ENCODE data around the gene AMMECR1L.

Gene AMMECR1L

GRCh38 chr2:127874378-127875269 is 11.1 kb downstream of the AMMECR1L start:
- peak overlapping the region; percentile 30 for H3K4me3 Mint-ChIP-seq
- H3K9me3 Mint-ChIP-seq (ENCODE audit: low read depth) = no peaks in the 10 kb centered on the region
- peak overlapping the region; percentile 69 for H3K27ac Mint-ChIP-seq
- H3K27me3 Mint-ChIP-seq = no peaks in the 10 kb centered on the region
- H3K36me3 Mint-ChIP-seq = peaks cover 1% of the 10 kb centered on the region
- H3K4me1 Mint-ChIP-seq (ENCODE audit: low read depth) = peaks cover 39% of the 10 kb centered on the region

DNA sequence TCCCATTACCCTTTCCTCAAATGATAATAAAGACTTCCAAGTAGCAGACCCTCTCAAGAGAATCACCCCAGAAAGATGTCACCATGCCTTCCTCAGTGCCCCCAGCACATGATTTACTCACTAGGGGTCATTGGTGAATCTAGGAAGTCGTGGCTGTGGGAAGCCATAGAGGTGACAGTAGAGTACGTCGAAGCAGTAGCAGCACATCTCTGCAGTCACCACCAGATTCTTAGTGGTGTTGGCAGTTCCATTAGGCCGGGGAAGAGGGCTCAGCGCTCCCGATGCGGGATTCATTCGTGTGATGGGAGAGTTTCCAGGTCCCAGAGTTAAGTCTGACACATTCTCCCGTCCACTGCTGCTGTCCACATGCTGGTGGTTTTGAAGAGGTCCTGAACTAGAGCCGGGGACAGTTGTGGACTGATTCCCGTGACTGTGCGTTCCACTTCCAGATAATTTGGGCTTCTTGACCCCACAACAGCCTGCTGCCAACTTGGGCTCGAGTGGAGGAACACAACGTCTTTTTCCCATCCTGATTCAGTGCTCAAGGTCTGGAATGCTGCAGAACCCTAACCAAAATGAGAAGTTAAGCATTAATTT is 12.0 kb downstream of the AMMECR1L start:
- no peak overlapping the region for H3K27ac Mint-ChIP-seq

GRCh38 chr2:127872354-127872753 is 13.4 kb downstream of the AMMECR1L start:
- no peak overlapping the region for H3K4me3 Mint-ChIP-seq
- H3K27ac Mint-ChIP-seq = no peak overlapping the region
- no peaks in the 10 kb centered on the region for H3K9me3 Mint-ChIP-seq (ENCODE audit: low read depth)
- no peaks in the 10 kb centered on the region for H3K36me3 Mint-ChIP-seq
- H3K4me1 Mint-ChIP-seq (ENCODE audit: low read depth) = peaks cover 25% of the 10 kb centered on the region
- no peaks in the 10 kb centered on the region for H3K27me3 Mint-ChIP-seq

More for the DNA sequence above, 12.0 kb downstream of the AMMECR1L start:
- Mint-ChIP-seq H3K4me3 (no peak overlapping the region), H3K27me3 (no peaks in the 10 kb centered on the region), H3K36me3 (no peaks in the 10 kb centered on the region), H3K9me3 (ENCODE audit: low read depth) (no peaks in the 10 kb centered on the region), H3K4me1 (ENCODE audit: low read depth) (peaks cover 33% of the 10 kb centered on the region)

DNA sequence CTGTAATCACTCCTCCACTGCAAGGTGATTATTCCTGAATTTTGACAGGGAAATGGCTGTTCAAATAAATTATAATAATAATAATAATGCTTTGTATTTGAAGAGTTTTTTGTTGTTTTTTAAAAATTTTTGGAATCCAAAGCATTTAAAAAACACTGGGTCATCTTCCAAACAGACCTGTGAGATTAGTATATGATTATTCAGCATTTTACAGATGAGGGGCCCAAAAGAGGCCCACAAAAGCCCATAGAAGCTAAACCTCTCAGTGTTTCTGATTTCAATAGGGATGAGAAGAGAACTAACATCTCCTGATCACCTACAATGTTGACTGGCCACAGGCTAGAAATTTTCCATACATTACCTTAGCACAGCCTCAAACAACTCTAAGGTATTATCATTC is 19.8 kb downstream of the AMMECR1L start:
- no peak overlapping the region for H3K4me3 Mint-ChIP-seq
- H3K36me3 Mint-ChIP-seq = no peaks in the 10 kb centered on the region
- peak overlapping the region; percentile 6 for H3K27ac Mint-ChIP-seq
- no peaks in the 10 kb centered on the region for H3K4me1 Mint-ChIP-seq (ENCODE audit: low read depth)
- no peaks in the 10 kb centered on the region for H3K9me3 Mint-ChIP-seq (ENCODE audit: low read depth)
- no peaks in the 10 kb centered on the region for H3K27me3 Mint-ChIP-seq

DNA sequence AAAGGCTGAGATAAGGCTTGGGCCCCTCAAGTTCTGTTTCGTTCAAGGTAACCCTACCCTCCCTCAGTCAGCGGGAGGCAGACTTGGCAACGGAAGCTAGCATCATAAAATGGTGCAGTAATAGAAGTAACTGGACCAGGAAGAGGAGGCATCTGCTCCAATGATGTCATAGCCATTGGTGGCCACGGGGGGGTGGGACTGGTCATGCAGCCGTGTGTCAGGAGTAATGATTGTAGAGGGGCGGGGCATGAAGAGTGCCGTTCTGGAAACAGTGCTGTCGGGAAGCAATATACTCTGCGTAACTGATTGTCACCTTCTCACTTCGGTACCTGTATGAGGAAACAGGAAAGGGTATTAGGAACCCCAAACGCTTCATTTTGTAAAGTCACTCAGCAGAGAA is 20.9 kb downstream of the AMMECR1L start:
- Mint-ChIP-seq H3K4me3 (no peak overlapping the region), H3K4me1 (ENCODE audit: low read depth) (no peaks in the 10 kb centered on the region), H3K36me3 (no peaks in the 10 kb centered on the region), H3K27me3 (no peaks in the 10 kb centered on the region), H3K9me3 (ENCODE audit: low read depth) (no peaks in the 10 kb centered on the region), H3K27ac (no peak overlapping the region)

DNA sequence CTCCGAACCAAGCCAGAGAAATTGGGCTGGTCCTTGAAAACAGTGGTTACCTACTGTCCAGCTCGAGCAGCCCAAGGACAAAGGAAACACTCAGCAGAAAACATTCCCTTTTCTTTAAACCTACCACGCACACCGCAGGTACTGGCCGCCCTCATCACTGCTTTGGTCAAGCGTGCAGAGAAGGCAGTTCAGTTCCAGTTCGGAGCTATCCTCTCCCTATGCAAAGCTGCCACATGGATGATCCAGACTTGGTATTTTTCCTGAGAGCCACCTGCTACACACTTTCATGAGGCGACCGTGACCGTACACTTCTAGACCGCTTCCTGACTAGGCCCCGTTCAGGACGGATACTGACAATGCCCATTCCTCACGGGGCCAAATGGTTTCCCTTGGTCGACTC is 23.5 kb downstream of the AMMECR1L start:
- Mint-ChIP-seq H3K27me3 (no peaks in the 10 kb centered on the region), H3K4me3 (no peak overlapping the region), H3K36me3 (peaks cover 2% of the 10 kb centered on the region), H3K27ac (no peak overlapping the region), H3K4me1 (ENCODE audit: low read depth) (peaks cover 13% of the 10 kb centered on the region), H3K9me3 (ENCODE audit: low read depth) (no peaks in the 10 kb centered on the region)

GRCh38 chr2:127860130-127860529 is 25.6 kb downstream of the AMMECR1L start:
- H3K4me1 Mint-ChIP-seq (ENCODE audit: low read depth) = peaks cover 25% of the 10 kb centered on the region
- no peaks in the 10 kb centered on the region for H3K9me3 Mint-ChIP-seq (ENCODE audit: low read depth)
- H3K27ac Mint-ChIP-seq = no peak overlapping the region
- peaks cover 2% of the 10 kb centered on the region for H3K36me3 Mint-ChIP-seq
- no peak overlapping the region for H3K4me3 Mint-ChIP-seq
- no peaks in the 10 kb centered on the region for H3K27me3 Mint-ChIP-seq

- H3K27ac Mint-ChIP-seq = peak overlapping the region; percentile 22
- peaks cover 2% of the 10 kb centered on the region for H3K36me3 Mint-ChIP-seq
- H3K27me3 Mint-ChIP-seq = no peaks in the 10 kb centered on the region
- H3K9me3 Mint-ChIP-seq (ENCODE audit: low read depth) = no peaks in the 10 kb centered on the region
- H3K4me3 Mint-ChIP-seq = peak overlapping the region; percentile 52
- H3K4me1 Mint-ChIP-seq (ENCODE audit: low read depth) = peaks cover 29% of the 10 kb centered on the region
Observed at GRCh38 chr2:127859712-127860085, 26.1 kb downstream of the AMMECR1L start.

DNA sequence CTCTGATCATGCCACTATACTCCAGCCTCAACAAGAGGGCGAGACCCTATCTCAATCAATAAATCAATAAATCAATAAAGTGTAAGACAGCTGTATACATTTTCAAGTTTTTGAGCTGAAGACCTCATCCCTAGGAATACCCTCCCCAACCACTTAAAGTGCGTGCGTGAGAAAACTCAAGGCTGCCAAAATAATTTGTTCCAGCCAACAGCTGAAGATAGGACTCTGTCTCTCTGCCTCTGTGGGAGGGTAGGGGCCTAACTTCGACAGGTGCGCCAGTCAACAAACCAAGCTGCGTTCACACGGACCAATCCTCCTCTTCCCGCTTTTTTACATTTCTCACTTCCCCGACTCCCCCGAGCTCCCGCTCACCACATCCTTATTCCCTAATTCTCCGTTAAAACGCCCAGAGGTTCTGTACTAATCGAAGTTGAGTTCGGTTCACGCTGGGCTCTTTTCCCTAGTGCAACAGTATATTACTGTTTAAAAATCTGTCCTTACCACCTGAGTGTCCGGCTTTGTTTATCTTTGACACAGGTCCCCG is 28.4 kb downstream of the AMMECR1L start:
- Mint-ChIP-seq H3K4me1 (ENCODE audit: low read depth) (peaks cover 49% of the 10 kb centered on the region), H3K27ac (peak overlapping the region; percentile 89), H3K36me3 (peaks cover 6% of the 10 kb centered on the region), H3K4me3 (peak overlapping the region; percentile 99), H3K27me3 (no peaks in the 10 kb centered on the region), H3K9me3 (ENCODE audit: low read depth) (no peaks in the 10 kb centered on the region)

DNA sequence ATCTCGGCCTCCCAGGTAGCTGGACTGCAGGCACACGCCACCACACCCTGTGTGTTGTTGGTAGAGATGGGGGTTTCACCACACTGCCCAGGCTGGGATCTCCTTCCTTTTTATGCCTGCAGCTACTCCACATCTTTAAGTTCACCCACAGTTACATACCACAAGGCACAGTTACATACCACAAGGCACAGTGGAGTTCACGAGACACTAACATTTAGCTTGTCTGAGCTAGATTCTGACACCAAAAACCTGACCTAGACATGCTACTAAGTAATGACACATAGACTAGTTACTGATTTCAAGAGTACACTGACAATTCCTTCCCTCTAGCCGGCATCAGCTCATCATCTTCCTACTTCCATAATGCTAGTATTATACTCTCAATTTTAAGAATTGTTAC is 32.1 kb downstream of the AMMECR1L start:
- no peaks in the 10 kb centered on the region for H3K9me3 Mint-ChIP-seq (ENCODE audit: low read depth)
- H3K36me3 Mint-ChIP-seq = peaks cover 8% of the 10 kb centered on the region
- H3K27me3 Mint-ChIP-seq = no peaks in the 10 kb centered on the region
- H3K4me3 Mint-ChIP-seq = peak overlapping the region; percentile 20
- H3K4me1 Mint-ChIP-seq (ENCODE audit: low read depth) = peaks cover 50% of the 10 kb centered on the region
- H3K27ac Mint-ChIP-seq = peak overlapping the region; percentile 18

- no peak overlapping the region for H3K27ac Mint-ChIP-seq
- no peaks in the 10 kb centered on the region for H3K9me3 Mint-ChIP-seq (ENCODE audit: low read depth)
- H3K36me3 Mint-ChIP-seq = peaks cover 6% of the 10 kb centered on the region
- no peak overlapping the region for H3K4me3 Mint-ChIP-seq
- peaks cover 44% of the 10 kb centered on the region for H3K4me1 Mint-ChIP-seq (ENCODE audit: low read depth)
- no peaks in the 10 kb centered on the region for H3K27me3 Mint-ChIP-seq
Observed at GRCh38 chr2:127852388-127852787, 33.4 kb downstream of the AMMECR1L start.

DNA sequence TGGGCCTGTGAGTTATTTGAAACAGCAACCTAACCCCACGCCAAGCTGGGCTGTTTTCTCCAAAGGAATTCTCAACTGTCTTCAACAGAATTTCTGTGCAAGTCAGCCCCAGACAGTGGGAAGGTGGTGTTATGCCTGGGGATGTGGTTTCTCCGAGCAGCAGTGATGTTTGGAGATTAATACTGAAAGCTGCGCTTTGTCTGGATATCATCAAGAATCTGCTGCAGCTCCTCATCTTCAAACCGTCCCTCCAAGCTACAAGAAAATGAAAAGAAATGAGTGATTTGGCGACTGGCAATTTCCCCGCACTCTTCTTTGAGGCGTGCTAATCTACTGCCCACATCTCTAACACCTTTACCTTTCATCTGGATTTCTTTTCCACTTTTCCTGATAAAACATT is 37.8 kb downstream of the AMMECR1L start:
- no peaks in the 10 kb centered on the region for H3K27me3 Mint-ChIP-seq
- no peak overlapping the region for H3K4me3 Mint-ChIP-seq
- no peaks in the 10 kb centered on the region for H3K9me3 Mint-ChIP-seq (ENCODE audit: low read depth)
- H3K36me3 Mint-ChIP-seq = peaks cover 5% of the 10 kb centered on the region
- peaks cover 13% of the 10 kb centered on the region for H3K4me1 Mint-ChIP-seq (ENCODE audit: low read depth)
- no peak overlapping the region for H3K27ac Mint-ChIP-seq

DNA sequence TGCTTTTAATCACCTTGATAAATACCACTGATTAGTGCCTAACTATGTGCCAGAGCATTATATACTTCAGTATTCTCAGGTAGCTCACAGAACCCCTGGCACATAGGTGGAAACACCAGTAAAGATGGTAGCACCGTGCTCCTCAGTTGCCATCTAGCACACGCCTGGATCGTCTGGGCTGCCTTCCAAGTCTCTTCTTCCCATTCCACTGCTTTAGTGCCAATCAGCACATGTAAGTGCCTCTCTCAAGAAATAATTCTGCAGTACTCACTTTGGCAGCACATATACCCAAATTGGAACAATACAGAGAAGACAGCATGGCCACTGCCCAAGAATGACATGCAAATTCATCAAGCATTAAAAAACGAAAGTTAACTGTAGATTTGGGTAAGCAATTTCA is 40.8 kb downstream of the AMMECR1L start:
- no peaks in the 10 kb centered on the region for H3K27me3 Mint-ChIP-seq
- no peaks in the 10 kb centered on the region for H3K9me3 Mint-ChIP-seq (ENCODE audit: low read depth)
- no peak overlapping the region for H3K4me3 Mint-ChIP-seq
- H3K36me3 Mint-ChIP-seq = peaks cover 5% of the 10 kb centered on the region
- H3K27ac Mint-ChIP-seq = no peak overlapping the region
- peaks cover 6% of the 10 kb centered on the region for H3K4me1 Mint-ChIP-seq (ENCODE audit: low read depth)

DNA sequence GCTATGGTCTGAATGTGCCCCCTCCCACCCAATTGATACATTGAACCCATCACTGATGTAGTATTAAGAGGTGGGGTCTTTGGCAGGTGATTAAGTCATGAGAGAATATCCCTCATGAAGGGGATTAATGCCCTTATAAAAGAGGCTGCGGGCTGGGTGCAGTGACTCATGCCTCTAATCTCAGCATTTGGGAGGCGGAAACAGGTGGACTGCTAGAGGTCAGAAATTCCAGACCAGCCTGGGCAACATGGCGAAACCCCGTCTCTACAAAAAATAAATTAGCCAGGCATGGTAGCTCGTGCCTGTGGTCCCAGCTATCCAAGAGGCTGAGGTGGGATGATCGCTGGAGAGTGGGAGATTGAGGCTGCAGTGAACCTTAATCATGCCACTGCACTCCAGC is 42.1 kb downstream of the AMMECR1L start:
- no peak overlapping the region for H3K27ac Mint-ChIP-seq
- no peaks in the 10 kb centered on the region for H3K27me3 Mint-ChIP-seq
- no peak overlapping the region for H3K4me3 Mint-ChIP-seq
- peaks cover 3% of the 10 kb centered on the region for H3K4me1 Mint-ChIP-seq (ENCODE audit: low read depth)
- peaks cover 2% of the 10 kb centered on the region for H3K36me3 Mint-ChIP-seq
- no peaks in the 10 kb centered on the region for H3K9me3 Mint-ChIP-seq (ENCODE audit: low read depth)

- peaks cover 3% of the 10 kb centered on the region for H3K4me1 Mint-ChIP-seq (ENCODE audit: low read depth)
- no peaks in the 10 kb centered on the region for H3K9me3 Mint-ChIP-seq (ENCODE audit: low read depth)
- H3K36me3 Mint-ChIP-seq = peaks cover 2% of the 10 kb centered on the region
- no peak overlapping the region for H3K27ac Mint-ChIP-seq
- H3K27me3 Mint-ChIP-seq = no peaks in the 10 kb centered on the region
- no peak overlapping the region for H3K4me3 Mint-ChIP-seq
Observed at GRCh38 chr2:127841466-127842178, 44.1 kb downstream of the AMMECR1L start.
